ENCODE data around the gene ADIPOR2.

The ADIPOR2 gene, protein sequence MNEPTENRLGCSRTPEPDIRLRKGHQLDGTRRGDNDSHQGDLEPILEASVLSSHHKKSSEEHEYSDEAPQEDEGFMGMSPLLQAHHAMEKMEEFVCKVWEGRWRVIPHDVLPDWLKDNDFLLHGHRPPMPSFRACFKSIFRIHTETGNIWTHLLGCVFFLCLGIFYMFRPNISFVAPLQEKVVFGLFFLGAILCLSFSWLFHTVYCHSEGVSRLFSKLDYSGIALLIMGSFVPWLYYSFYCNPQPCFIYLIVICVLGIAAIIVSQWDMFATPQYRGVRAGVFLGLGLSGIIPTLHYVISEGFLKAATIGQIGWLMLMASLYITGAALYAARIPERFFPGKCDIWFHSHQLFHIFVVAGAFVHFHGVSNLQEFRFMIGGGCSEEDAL

DNA sequence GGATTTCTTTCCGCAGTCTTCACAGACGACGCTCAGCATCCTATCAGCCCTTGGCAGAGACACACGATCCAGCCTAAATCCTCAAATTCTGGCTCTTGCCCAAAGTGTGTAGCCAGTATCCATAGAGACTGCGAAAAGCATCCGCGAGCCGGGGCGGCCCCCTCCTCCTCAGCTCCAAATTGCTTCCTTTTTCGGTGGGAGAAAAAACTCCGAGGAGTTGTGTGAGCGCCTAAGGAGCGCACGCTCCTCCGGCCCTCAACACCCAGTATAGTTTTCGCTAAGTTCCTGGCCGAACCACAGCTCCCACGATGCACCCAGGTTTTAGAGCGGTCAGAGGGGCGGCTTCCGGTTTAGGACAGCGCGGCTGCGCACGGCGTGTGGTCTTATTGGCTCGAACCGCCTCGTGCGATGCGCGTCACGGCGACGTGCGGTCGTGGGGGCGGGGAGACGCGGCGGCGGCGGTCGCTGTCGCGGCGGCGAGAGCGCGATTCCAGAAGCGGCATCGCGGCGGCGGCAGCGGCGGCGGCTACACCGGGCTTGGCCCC, at the start of gene ADIPOR2:
Gene ADIPOR2 (plus strand): TSS at position 493 of the 545 bp plus-strand sequence. CDS start 63,274 bp downstream, outside the sequence.
- TF ChIP-seq, protein P1, sequence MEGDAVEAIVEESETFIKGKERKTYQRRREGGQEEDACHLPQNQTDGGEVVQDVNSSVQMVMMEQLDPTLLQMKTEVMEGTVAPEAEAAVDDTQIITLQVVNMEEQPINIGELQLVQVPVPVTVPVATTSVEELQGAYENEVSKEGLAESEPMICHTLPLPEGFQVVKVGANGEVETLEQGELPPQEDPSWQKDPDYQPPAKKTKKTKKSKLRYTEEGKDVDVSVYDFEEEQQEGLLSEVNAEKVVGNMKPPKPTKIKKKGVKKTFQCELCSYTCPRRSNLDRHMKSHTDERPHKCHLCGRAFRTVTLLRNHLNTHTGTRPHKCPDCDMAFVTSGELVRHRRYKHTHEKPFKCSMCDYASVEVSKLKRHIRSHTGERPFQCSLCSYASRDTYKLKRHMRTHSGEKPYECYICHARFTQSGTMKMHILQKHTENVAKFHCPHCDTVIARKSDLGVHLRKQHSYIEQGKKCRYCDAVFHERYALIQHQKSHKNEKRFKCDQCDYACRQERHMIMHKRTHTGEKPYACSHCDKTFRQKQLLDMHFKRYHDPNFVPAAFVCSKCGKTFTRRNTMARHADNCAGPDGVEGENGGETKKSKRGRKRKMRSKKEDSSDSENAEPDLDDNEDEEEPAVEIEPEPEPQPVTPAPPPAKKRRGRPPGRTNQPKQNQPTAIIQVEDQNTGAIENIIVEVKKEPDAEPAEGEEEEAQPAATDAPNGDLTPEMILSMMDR (IDR thresholded peaks at IDR 0.05; ENCODE audit: low read depth, low read length), result no peak
- H3K4me3 ChIP-seq (ENCODE audit: low read depth, low read length), result peak within 1 kb of the TSS; percentile 80

GRCh38 chr12:1642513-1642912, 48.4 kb upstream of the ADIPOR2 start:
- TF ChIP-seq, protein P1 (IDR thresholded peaks at IDR 0.05; ENCODE audit: low read depth, low read length), result no peak
- no peak overlapping the region for H3K4me3 ChIP-seq (ENCODE audit: low read depth, low read length)

GRCh38 chr12:1643043-1643442, 47.8 kb upstream of the ADIPOR2 start:
- H3K4me3 ChIP-seq (ENCODE audit: low read depth, low read length), result no peak overlapping the region
- TF ChIP-seq, protein P1 (IDR thresholded peaks at IDR 0.05; ENCODE audit: low read depth, low read length), result no peak

DNA sequence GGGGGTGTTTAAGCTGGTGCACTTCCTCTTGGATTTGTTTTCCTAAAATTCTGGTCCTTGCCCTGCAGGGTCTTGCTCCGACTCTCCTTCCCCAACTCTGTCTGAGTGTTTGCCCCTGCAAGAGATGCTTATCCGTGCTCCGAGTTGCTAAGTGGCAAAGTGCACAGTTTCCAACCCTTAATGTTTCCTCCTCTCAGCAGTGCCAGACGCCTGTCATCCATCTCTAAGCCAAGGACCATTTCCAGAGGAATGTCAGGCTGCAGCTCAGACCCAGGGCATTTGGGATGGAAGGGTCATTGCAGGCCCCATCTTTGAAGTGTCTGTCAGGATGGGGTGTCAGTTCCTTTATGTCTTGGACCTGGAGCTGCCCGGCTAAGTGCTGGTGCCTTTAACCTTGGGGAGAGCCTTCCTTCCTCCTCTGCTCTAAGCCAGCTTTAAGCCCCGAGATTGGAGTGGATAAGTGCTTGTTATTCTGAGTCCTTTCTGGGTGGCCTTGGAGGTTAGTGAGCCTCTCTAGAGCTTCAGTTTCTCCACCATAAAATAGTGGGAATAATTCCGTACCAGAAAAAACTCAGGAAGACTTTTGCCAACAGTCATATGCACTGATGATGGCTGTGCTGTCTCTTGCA, 46.9 kb upstream of the ADIPOR2 start:
- H3K4me3 ChIP-seq (ENCODE audit: low read depth, low read length), result no peak overlapping the region
- TF ChIP-seq, protein P1 (IDR thresholded peaks at IDR 0.05; ENCODE audit: low read depth, low read length), result no peak

- no peak overlapping the region for H3K4me3 ChIP-seq (ENCODE audit: low read depth, low read length)
- TF ChIP-seq, protein P1 (IDR thresholded peaks at IDR 0.05; ENCODE audit: low read depth, low read length), result no peak
These were observed 46.1 kb upstream of the ADIPOR2 start for GRCh38 chr12:1644534-1645438.

DNA sequence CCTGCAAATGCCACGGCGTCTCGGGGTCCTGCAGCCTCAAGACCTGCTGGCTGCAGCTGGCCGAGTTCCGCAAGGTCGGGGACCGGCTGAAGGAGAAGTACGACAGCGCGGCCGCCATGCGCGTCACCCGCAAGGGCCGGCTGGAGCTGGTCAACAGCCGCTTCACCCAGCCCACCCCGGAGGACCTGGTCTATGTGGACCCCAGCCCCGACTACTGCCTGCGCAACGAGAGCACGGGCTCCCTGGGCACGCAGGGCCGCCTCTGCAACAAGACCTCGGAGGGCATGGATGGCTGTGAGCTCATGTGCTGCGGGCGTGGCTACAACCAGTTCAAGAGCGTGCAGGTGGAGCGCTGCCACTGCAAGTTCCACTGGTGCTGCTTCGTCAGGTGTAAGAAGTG, 45.1 kb upstream of the ADIPOR2 start:
- TF ChIP-seq, protein P1 (IDR thresholded peaks at IDR 0.05; ENCODE audit: low read depth, low read length), result no peak
- H3K4me3 ChIP-seq (ENCODE audit: low read depth, low read length), result no peak overlapping the region

All from WI38 (cell line).